ENCODE results near the gene SEC16A. TPM values are rescaled to one million over a fixed set of nuclear protein-coding genes. Genes with fewer than 3 reads are reported as not detected.

SEC16A gene
- total and polyA plus RNA-seq, 4 donors: 21.7 to 96.1 (median 66.0) TPM

DNA sequence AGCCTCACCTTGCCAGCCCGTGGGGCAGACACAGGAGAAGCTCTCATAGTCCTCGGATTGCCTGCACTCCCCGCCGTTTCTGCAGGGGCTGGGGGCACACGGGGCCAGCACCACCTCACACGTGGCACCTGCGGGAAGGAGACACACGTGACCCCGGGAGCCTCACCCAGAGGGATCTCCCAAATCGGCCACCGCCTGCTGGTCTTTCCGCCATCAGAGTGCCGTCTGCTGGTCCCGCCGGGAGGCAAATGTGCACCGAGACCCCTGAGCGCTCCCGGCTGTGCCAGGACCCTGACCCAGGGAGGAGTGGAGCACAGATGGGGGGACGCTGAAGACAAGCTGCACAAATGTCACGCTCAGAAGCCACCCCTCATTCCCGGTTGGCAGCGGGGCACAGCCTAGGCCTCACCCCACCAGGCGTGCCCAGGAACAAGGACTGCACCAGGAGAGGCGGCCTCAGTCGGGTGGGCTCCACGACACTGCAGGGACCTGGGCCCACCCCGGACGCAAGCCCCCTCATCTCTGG lies 28.4 kb upstream of the SEC16A start:
- Histone ChIP-seq H3K4me1 (ENCODE audit: control insufficient read depth in 4 of 4, insufficient read depth in 4 of 4, low read length in 3 of 4) (peaks cover 2 to 14% (median 4%) of the 10 kb centered on the region in 4 donors), H3K36me3 (ENCODE audit: control insufficient read depth in 4 of 4, insufficient read depth in 3 of 4, low read depth in 1 of 4, low read length in 3 of 4) (peaks cover 9 to 73% (median 35%) of the 10 kb centered on the region in 4 donors), H3K9me3 (ENCODE audit: control insufficient read depth in 4 of 4, low read length in 3 of 4) (no peaks in the 10 kb centered on the region), H3K9ac (ENCODE audit: low read depth in 1 of 2, low read length in 2 of 2) (no peak overlapping the region), H3K27ac (ENCODE audit: low read depth in 1 of 2, low read length in 2 of 2) (peak overlapping the region; percentile 66 to 79), H3K27me3 (ENCODE audit: control insufficient read depth in 4 of 4, insufficient read depth in 4 of 4, low read length in 3 of 4) (no peaks in the 10 kb centered on the region), H3K4me3 (ENCODE audit: low read depth in 1 of 3, low read length in 3 of 3) (no peak overlapping the region)
- no peak for DNase-seq (ENCODE audit: low spot score)
- 79% methylated on average over 28 of the region's 28 CpGs for WGBS
- TF ChIP-seq EGR1 (IDR thresholded peaks at IDR 0.05; ENCODE audit: low read depth in 2 of 2) (no peak), JUND (IDR thresholded peaks at IDR 0.05) (no peak), FOXA1 (IDR thresholded peaks at IDR 0.05) (no peak), HNF4G (IDR thresholded peaks at IDR 0.05) (no peak), CTCF (IDR thresholded peaks at IDR 0.05; ENCODE audit: low read depth, low read length, missing input control) (no peak), YY1 (IDR thresholded peaks at IDR 0.05) (no peak), RAD21 (IDR thresholded peaks at IDR 0.05) (no peak), GABPA (IDR thresholded peaks at IDR 0.05 in 1 of 2, conservative IDR thresholded peaks at IDR 0.05 in 1 of 2) (no peak), FOXA2 (IDR thresholded peaks at IDR 0.05) (no peak), HNF4A (conservative IDR thresholded peaks at IDR 0.05) (no peak), SP1 (IDR thresholded peaks at IDR 0.05) (no peak), REST (IDR thresholded peaks at IDR 0.05) (no peak), NR2F2 (IDR thresholded peaks at IDR 0.05) (no peak)
- TF ChIP-seq, protein P1, sequence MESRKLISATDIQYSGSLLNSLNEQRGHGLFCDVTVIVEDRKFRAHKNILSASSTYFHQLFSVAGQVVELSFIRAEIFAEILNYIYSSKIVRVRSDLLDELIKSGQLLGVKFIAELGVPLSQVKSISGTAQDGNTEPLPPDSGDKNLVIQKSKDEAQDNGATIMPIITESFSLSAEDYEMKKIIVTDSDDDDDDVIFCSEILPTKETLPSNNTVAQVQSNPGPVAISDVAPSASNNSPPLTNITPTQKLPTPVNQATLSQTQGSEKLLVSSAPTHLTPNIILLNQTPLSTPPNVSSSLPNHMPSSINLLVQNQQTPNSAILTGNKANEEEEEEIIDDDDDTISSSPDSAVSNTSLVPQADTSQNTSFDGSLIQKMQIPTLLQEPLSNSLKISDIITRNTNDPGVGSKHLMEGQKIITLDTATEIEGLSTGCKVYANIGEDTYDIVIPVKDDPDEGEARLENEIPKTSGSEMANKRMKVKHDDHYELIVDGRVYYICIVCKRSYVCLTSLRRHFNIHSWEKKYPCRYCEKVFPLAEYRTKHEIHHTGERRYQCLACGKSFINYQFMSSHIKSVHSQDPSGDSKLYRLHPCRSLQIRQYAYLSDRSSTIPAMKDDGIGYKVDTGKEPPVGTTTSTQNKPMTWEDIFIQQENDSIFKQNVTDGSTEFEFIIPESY (IDR thresholded peaks at IDR 0.05): no peak

DNA sequence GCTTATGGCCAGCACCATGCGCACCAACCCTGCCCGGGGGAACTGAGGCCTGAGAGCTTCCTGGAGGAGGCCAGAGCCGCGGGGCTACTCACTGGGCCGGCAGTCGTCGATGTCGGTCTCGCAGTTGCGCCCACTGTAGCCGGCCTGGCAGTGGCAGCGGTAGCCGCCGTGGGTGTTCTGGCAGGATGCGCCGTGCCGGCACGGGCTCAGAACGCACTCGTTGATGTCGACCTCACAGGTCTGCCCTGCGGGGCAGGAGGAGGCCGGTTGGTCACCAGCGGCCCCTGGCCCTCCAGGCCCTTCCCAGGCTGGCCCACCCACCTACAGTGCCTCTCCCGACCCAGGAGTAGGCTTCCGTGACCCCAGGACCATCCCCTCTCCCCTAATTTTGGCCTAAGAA lies 27.7 kb upstream of the SEC16A start:
- peaks cover 9 to 78% (median 34%) of the 10 kb centered on the region in 4 donors for H3K36me3 ChIP-seq (ENCODE audit: control insufficient read depth in 4 of 4, insufficient read depth in 3 of 4, low read depth in 1 of 4, low read length in 3 of 4)
- no peak for DNase-seq (ENCODE audit: low spot score)
- H3K27me3 ChIP-seq (ENCODE audit: control insufficient read depth in 4 of 4, insufficient read depth in 4 of 4, low read length in 3 of 4): no peaks in the 10 kb centered on the region
- 85% methylated on average over 26 of the region's 26 CpGs for WGBS
- H3K9ac ChIP-seq (ENCODE audit: low read depth in 1 of 2, low read length in 2 of 2): no peak overlapping the region
- peaks cover 0 to 10% (median 1%) of the 10 kb centered on the region in 4 donors for H3K4me1 ChIP-seq (ENCODE audit: control insufficient read depth in 4 of 4, insufficient read depth in 4 of 4, low read length in 3 of 4)
- H3K4me3 ChIP-seq (ENCODE audit: low read depth in 1 of 3, low read length in 3 of 3): no peak overlapping the region
- H3K27ac ChIP-seq (ENCODE audit: low read depth in 1 of 2, low read length in 2 of 2): peak overlapping the region; percentile 10 to 79
- no peaks in the 10 kb centered on the region for H3K9me3 ChIP-seq (ENCODE audit: control insufficient read depth in 4 of 4, low read length in 3 of 4)
- TF ChIP-seq SP1 (IDR thresholded peaks at IDR 0.05) (no peak), FOXA1 (IDR thresholded peaks at IDR 0.05) (no peak), EGR1 (IDR thresholded peaks at IDR 0.05; ENCODE audit: low read depth in 2 of 2) (no peak), RXRA (IDR thresholded peaks at IDR 0.05) (no peak), REST (IDR thresholded peaks at IDR 0.05) (no peak), NR2F2 (IDR thresholded peaks at IDR 0.05) (no peak), YY1 (IDR thresholded peaks at IDR 0.05) (no peak), RAD21 (IDR thresholded peaks at IDR 0.05) (no peak), HNF4G (IDR thresholded peaks at IDR 0.05) (no peak), JUND (IDR thresholded peaks at IDR 0.05) (no peak), GABPA (IDR thresholded peaks at IDR 0.05 in 1 of 2, conservative IDR thresholded peaks at IDR 0.05 in 1 of 2) (no peak), CTCF (IDR thresholded peaks at IDR 0.05; ENCODE audit: low read depth, low read length, missing input control) (no peak), MAX (IDR thresholded peaks at IDR 0.05) (no peak), FOXA2 (IDR thresholded peaks at IDR 0.05) (no peak)
- TF ChIP-seq, protein P2, sequence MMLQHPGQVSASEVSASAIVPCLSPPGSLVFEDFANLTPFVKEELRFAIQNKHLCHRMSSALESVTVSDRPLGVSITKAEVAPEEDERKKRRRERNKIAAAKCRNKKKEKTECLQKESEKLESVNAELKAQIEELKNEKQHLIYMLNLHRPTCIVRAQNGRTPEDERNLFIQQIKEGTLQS (IDR thresholded peaks at IDR 0.05): no peak

Data from liver (tissue), 9 donors.